Fibroblast of skin of right biceps (primary cell): ENCODE data around the gene ZNF581.
A peak's percentile ranks its signal among the peaks of the same experiment; 100 is the strongest.

Experiments used
- DNase-seq: peaks from one replicate; pipeline ENCODE4 v3.0.0-alpha.2; 2013

The ZNF581 gene

GRCh38 chr19:55669418-55670279 is 26.2 kb downstream of the ZNF581 start:
- no peak for DNase-seq

- DNase-seq, result no peak
Observed at GRCh38 chr19:55670280-55671053, 27.0 kb downstream of the ZNF581 start.

DNA sequence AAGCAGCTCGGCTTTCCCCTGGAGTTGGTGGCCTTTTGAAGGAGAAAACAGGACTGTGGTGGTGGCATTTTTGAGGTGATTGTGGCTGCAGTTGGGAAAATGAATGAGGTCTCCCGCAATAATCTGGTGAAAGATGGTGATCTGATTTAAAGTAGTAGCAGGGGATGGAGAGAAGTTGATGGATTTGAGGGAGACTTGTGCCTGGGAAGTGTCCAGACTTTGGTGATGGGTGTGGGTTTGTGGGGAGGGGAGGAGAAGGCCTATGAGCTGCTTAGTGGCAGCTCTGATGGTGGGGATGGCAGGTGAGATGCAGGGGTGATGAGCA is 27.6 kb downstream of the ZNF581 start:
- no peak for DNase-seq

GRCh38 chr19:55672418-55672817 is 29.0 kb downstream of the ZNF581 start:
- peak; percentile 60 for DNase-seq

DNA sequence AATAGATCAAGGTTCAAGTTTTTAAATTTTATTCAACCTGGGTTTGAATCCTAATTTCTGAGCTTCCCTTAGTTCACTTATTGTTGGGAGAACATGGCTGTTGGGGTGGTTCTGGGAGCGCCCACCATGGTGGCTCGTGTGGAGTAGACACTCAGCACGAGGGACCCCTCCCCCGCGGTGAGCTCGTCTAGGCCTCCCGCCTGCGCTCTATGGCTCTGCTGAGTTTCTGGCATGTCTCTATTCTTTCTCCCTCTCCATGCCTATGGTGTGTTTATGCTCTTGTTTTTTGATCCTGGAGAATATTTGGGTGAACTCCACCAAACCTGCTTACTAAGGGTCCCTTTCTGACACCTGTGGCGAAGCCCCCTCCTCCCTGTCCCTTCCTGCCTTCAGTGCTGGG is 30.0 kb downstream of the ZNF581 start:
- no peak for DNase-seq

DNA sequence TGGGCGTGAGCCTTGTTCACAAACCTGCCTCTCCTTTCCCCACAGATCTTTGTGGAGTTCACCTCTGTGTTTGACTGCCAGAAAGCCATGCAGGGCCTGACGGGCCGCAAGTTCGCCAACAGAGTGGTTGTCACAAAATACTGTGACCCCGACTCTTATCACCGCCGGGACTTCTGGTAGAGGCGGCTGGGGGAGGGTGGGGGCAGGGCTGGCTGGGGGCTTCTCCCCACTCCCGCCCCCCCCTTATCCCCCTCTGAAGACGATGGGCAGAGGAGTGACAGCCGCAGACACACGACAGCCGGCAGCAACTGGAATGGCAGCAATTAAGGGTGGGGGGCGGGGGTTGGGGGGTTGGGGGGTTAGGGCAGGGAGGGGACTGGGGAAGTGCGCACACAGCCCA is 30.4 kb downstream of the ZNF581 start:
- no peak for DNase-seq

DNA sequence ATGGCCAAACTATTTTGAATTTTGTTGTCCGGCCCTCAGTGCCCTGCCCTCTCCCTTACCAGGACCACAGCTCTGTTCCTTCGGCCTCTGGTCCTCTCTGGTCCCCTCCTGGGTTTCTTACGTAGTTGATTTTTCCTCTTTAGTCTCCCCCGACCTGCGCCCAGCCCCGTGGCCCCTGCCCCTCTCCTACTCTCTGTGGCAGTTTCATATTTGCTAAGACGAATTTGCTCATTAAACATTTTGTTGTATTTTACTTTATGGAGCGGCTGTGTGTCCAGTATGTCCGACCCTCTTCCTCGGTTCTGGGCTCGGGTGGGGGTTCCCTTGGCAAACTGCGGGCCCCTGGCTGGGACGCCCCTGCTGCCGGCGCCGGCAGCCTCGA is 31.0 kb downstream of the ZNF581 start:
- no peak for DNase-seq

DNA sequence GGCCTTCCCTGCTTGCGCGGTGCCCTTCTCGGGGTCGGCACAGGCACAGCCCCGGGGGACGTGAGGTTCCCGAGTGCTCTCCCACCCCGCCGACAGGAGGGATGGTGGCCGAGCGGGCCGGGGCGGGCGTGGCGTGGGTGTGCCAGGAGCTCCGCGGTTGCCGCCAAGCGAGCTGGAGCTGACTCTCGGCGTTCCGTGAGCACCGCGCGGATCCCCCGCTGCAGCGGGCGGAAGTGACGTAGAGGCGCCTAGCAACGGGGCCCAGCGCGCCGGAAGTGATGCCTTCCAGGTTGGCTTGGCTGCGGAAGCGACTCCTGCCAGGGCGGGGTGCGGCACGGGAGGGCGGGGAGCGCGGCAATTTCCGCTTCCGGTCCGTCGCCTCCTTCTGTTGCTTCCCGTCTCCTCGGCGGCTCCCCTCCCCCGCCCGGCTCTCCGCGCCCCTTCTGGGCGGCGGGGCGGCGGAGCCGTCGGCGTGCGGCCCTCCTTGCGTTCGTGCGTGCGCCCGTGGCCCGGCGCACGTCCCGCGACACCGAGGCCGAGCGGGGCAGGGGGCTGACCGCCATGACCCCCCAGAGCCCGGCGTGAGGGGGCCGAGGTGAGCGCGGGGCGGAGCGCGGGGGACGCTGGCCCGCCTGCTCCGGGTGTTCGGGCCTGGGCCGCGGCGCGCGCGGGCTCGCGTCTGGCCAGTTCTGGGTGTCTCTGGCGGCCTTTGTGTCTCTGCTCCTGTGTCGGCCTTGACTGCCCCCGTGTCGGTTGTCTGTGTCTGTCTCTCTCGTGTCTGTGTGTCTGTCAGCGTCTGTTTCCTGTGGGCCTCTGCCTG is 31.6 kb downstream of the ZNF581 start, which contains the start of gene EPN1:
Gene EPN1, plus strand, starts transcription at position 386 of the 820 bp plus-strand sequence. CDS start 3,402 bp downstream, outside the sequence.
- peak; percentile 97 for DNase-seq

DNA sequence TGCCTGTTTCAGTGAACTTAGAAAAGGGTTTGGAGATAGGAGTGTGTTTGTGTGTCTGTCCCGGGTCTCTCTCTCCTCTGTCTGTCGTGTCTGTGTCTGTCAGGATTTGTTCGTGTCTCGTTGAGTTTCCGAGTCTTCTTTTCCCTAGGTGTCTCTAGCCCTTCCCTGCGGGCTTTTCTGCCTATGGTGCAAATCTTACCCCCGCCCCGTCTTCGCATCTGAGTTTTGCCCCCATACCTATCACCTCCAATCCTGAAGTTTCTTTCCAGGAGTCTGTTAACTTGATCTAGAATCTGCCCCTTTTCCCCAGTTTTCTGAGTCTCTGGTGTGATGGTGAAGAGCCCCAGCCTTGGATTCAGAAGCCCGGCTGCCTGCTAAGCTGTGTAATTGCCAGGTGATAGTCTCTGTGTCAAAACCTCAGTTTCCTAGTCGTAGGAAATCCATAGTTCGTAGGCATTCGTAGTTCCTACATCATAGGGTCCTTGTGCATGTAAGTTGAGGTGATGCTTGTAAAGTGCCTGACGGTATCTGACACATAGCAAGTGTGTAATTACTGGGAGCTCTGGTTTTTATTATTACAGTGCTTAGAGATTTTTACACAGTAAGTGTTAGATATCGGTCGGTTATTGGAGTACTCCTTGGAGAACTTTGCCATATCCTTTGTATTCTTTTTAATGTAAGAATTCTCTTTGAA is 32.4 kb downstream of the ZNF581 start:
- no peak for DNase-seq

DNA sequence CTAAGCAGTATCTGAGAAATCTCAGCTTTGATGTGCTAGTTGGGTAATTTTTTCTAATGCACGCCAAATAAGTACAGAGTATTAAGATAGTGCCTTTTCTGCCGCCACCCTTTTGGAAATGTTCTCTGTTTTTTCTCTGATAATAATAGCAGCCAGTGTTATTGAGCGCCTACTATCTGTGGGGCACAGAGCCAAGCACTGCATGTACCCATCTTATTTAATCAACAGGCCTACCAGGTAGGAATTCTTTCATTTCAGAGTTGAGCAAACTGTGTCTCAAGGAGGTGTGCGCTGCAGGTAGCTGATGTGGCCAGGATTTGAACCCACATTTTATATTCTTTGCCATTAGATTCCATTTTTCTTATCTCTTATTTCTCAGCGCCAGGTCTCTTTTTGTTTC is 32.9 kb downstream of the ZNF581 start:
- DNase-seq, result no peak

DNA sequence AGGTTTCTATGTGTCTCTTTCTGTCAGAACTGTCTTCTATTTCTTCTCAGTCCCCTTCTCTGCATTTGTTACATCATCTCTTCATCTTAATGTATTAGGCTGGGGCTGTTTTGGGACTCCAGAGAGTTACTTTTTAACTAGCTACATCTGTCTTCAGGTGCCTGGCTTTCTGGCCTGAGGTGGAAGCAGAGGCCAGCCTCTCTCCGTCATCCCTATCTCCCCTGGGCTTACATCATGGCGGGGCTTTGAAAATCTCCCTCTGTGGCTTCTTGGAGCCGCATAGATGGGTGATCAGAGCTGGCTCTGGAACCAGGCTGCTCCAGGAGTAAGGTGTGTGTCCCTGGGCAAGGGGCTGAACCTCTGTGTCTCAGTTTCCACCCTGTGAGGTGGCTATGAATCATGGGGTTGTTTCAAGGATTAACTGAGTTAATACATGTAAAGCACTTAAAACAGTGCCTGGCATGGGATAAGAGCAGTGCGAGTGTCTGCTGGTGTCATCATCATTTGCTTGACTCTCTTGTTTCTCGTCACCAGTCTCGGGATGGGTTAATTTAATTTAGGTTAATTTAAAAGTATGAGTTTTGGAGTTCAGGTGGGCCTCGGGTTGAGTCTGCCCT is 33.5 kb downstream of the ZNF581 start:
- no peak for DNase-seq

DNA sequence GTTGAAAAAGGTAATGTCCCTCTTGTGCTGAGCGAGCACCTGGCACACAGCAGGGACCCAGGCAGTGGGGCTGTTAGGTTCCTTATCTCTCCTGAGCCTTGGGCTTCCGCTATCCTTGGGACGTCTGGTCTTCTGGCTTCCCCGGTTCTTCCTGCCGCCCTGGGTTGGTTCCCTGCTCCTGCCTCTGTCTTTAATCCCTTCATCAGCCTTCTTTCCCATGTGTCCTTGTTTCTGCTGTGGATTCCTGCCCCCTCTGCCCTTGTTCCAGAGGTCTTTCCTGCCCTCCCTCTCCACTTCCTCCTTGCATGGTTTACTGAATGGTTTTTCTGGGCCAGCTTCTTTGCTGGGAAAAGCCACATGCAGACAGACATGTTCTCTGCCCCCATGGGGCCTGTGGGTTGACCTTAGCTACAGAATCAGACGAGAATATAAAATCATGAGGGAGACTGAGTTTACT is 34.2 kb downstream of the ZNF581 start:
- no peak for DNase-seq

GRCh38 chr19:55678121-55678671 is 34.7 kb downstream of the ZNF581 start:
- no peak for DNase-seq

GRCh38 chr19:55679343-55680257 is 36.2 kb downstream of the ZNF581 start:
- peak; percentile 32 for DNase-seq

GRCh38 chr19:55680339-55681130 is 37.1 kb downstream of the ZNF581 start:
- DNase-seq, result no peak

DNA sequence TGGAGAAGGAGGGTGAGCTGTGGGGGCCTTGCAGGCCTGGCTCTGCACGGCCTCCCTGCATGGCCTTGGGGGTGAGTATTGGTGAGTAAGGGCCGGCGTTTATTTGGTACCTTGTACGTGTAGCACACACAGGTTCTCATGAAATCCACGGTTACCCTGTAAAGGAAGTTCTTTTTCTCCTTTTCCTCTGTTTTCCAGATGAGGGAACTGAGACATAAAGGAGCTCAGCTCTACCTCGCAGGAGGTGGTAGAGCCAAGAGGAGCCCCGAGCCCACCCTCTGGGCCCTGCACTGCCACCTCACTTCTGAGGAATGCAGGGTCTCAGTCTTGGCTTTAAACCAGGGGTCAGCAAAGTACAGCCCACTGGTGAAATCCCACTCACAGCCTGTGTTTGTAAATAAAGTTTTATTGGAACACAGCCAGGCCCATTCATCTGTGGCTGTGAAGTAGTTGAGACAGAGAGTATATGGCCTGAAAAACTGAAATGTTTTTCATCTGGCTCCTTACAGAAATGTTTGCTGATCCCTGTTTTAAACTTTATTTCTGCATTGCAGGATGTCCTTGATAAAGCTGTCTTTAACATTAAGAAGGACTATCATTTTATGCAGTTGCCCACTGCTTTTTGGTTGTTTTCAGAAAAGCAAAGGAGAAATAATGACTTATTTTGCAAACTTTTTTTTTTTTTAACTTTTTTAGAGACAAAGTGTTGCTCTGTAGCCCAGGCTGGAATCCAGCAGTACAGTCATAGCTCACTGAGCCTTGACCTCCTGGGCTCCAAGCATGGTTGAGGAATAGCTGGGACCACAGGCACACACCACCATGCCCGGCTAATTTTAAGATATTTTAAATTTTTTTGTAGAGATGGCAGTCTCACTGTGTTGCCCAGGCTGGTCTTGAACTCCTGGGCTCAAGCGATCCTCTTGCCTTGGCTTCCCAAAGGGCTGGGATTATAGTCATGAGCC is 38.0 kb downstream of the ZNF581 start:
- no peak for DNase-seq

DNA sequence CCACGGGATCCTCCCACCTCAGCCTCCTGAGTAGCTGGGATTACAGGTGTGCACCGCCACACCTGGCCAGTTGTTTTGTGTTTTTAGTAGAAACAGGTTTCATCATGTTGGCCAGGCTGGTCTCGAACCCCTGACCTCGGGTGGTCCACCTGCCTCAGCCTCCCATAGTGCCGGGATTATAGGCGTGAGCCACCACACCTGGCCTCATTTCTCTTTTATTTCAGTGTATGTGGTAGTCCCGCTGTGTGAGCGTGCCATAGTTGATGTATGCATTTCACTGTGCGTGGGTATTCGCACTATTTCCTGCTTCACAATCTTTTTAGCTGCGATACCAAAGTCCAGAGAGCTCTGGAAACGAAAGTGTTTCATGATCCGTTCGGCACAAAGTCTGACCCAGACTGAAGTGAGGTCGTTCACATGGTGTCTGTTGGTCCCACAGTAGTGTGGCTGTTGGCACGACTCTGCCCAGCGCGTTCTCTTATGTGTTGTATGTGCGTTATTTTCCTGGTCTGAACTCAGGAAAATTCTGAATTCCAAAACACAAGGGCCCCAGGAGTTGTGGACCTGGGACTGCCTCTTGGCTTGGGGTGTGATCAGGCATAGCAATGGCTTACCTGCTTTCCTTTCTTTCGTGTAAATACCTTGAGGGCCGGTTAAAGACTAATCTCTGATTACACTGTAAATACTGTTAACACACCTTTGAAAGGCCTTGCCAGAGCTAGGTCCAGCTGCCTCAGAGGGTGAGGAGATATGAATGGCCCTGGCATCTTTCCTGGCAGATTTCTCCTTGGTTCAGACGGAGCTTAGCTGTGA is 40.2 kb downstream of the ZNF581 start:
- no peak for DNase-seq
